ENCODE results near the gene HPS5.

DNA sequence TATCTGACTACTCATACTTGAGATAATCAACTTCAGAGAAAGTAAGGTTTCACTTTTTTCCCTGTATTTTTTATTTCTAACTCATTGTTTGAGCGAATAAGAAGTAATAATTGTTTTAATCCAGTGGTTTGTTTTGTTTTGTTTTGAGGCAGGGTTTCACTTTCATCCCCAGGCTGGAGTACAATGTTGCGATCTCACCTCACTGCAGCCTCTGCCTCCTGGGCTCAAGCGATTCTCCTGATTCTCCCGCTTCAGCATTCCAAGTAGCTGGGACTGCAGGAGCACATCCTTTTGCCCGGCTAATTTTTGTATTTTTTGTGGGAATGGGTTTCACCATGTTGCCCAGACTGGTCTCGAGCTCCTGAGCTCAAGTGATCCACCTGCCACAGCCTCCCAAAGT is 9.0 kb upstream of the HPS5 start:
- TF ChIP-seq, protein P1, sequence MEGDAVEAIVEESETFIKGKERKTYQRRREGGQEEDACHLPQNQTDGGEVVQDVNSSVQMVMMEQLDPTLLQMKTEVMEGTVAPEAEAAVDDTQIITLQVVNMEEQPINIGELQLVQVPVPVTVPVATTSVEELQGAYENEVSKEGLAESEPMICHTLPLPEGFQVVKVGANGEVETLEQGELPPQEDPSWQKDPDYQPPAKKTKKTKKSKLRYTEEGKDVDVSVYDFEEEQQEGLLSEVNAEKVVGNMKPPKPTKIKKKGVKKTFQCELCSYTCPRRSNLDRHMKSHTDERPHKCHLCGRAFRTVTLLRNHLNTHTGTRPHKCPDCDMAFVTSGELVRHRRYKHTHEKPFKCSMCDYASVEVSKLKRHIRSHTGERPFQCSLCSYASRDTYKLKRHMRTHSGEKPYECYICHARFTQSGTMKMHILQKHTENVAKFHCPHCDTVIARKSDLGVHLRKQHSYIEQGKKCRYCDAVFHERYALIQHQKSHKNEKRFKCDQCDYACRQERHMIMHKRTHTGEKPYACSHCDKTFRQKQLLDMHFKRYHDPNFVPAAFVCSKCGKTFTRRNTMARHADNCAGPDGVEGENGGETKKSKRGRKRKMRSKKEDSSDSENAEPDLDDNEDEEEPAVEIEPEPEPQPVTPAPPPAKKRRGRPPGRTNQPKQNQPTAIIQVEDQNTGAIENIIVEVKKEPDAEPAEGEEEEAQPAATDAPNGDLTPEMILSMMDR (IDR thresholded peaks at IDR 0.05): no peak
- TF ChIP-seq POLR2AphosphoS5 (IDR thresholded peaks at IDR 0.05) (no peak), POLR2A (IDR thresholded peaks at IDR 0.05) (no peak)

Data from stomach (tissue), 4 donors.